ENCODE measurements around the gene CLC.

DNA sequence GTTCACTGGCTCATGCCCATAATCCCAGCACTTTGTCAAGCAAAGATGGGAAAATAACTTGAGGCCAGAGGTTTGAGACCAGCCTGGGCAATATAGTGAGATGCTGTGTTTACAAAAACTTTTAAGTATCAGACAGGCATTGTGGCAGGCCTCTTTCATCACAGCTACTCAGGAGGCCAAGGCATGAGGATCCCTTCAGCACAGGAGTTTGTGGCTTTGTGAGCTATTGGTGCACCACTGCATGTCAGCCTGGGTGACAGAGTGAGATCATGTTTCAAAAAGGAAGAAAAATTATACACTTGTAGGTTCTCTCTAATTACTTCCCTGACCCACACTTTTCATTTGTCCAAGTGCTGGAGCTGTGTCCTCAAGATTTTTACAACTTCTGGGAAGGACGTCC lies 45.0 kb downstream of the CLC start:
- no peak for TF ChIP-seq POLR2AphosphoS5 (IDR thresholded peaks at IDR 0.05; ENCODE audit: low read depth, low read length)
- TF ChIP-seq, protein P1, sequence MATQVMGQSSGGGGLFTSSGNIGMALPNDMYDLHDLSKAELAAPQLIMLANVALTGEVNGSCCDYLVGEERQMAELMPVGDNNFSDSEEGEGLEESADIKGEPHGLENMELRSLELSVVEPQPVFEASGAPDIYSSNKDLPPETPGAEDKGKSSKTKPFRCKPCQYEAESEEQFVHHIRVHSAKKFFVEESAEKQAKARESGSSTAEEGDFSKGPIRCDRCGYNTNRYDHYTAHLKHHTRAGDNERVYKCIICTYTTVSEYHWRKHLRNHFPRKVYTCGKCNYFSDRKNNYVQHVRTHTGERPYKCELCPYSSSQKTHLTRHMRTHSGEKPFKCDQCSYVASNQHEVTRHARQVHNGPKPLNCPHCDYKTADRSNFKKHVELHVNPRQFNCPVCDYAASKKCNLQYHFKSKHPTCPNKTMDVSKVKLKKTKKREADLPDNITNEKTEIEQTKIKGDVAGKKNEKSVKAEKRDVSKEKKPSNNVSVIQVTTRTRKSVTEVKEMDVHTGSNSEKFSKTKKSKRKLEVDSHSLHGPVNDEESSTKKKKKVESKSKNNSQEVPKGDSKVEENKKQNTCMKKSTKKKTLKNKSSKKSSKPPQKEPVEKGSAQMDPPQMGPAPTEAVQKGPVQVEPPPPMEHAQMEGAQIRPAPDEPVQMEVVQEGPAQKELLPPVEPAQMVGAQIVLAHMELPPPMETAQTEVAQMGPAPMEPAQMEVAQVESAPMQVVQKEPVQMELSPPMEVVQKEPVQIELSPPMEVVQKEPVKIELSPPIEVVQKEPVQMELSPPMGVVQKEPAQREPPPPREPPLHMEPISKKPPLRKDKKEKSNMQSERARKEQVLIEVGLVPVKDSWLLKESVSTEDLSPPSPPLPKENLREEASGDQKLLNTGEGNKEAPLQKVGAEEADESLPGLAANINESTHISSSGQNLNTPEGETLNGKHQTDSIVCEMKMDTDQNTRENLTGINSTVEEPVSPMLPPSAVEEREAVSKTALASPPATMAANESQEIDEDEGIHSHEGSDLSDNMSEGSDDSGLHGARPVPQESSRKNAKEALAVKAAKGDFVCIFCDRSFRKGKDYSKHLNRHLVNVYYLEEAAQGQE (IDR thresholded peaks at IDR 0.05; ENCODE audit: insufficient read depth in 1 of 2, low read depth in 2 of 2, low read length in 2 of 2) = no peak
- TF ChIP-seq SIN3A (IDR thresholded peaks at IDR 0.05; ENCODE audit: borderline replicate concordance, insufficient read depth, low read length) = no peak
- no peak for TF ChIP-seq TAF1 (IDR thresholded peaks at IDR 0.05; ENCODE audit: borderline replicate concordance, insufficient read depth, low read length)
- TF ChIP-seq FOXP2 (optimal IDR thresholded peaks at IDR 0.05; ENCODE audit: borderline replicate concordance, extremely low read depth, extremely low read length, insufficient read depth) = no peak
